GM10266 (cell line): ENCODE results near the gene CAPN10.

ENCODE experiments used
- DNase-seq: peaks from one replicate; pipeline ENCODE4 v3.0.0; 2012; ENCODE audit errors: extremely low spot score
- CTCF ChIP-seq: IDR thresholded peaks from 2 replicates; pipeline ENCODE4 v1.5.1; 2012; ENCODE audit warnings: mild to moderate bottlenecking, low read depth; ENCODE audit not compliant: control insufficient read depth, insufficient read depth; ENCODE audit errors: missing control alignments

CAPN10 gene

GRCh38 chr2:240602266-240603050 is 15.9 kb downstream of the CAPN10 start:
- TF ChIP-seq CTCF = no peak
- no peak for DNase-seq

GRCh38 chr2:240603081-240603835 is 16.7 kb downstream of the CAPN10 start:
- no peak for TF ChIP-seq CTCF
- DNase-seq = no peak

- peak; percentile 25 for DNase-seq
- no peak for TF ChIP-seq CTCF
These were observed 17.3 kb downstream of the CAPN10 start for GRCh38 chr2:240603846-240604245.

GRCh38 chr2:240604291-240604938 is 17.9 kb downstream of the CAPN10 start:
- TF ChIP-seq CTCF = peak; percentile 32

GRCh38 chr2:240604939-240605716 is 18.6 kb downstream of the CAPN10 start:
- no peak for TF ChIP-seq CTCF
- DNase-seq = peak; percentile 25

More at GRCh38 chr2:240604291-240604938, 17.9 kb downstream of the CAPN10 start:
- peak; percentile 51 for DNase-seq

GRCh38 chr2:240605867-240606743 is 19.6 kb downstream of the CAPN10 start:
- TF ChIP-seq CTCF = no peak
- DNase-seq = no peak
